ENCODE results near the gene OVOL2.

DNA sequence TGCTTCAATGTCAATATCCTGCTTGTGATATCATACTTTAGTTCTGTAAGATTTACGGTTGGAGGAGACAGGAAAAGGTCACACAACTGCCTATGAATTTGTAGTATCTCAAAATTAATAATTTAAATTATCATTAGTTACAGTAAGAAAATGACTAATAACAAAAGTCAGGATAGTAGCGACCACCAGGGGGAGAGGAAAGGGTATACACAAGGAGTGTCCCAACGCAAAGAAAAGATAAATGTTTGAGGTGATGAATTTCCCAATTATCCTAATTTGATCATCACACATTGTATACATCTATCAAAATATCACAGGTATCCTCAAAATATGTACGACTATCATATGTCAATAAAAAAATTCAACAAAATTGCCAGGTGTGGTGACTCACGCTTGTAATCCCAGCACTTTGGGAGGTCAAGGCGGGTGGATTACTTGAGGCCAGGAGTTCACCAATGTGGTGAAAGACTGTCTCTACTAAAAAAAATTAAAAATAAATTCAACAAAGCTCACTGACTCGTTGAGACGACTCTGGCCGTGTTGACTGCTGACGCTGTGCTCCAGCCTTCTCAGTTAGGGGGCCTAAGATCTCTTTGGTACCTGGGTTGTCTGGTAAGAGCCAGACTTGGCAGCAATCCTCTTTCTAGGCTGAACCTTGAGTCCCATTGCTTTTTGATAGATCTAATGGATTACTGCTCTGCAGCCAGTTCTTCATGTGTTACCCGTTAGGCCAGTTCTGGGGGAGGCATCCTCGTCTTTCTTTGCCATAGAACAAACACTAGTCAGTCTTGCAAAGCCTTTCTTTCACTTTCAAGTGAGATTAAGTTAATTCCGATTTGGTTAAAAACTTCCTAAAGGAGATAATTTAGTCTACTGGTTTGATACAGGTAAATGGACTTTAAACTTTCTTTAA lies 9.0 kb upstream of the OVOL2 start:
- TF ChIP-seq CTCF (IDR thresholded peaks at IDR 0.05 in 4 of 5, conservative IDR thresholded peaks at IDR 0.05 in 1 of 5), result no peak
- TF ChIP-seq POLR2A (IDR thresholded peaks at IDR 0.05), result no peak

Data from gastrocnemius medialis (tissue), 4 donors.